Testis (tissue), 3 donors: ENCODE data around the gene TMEM121. TPM values are rescaled to one million over a fixed set of nuclear protein-coding genes. Genes with fewer than 3 reads are reported as not detected.

Experiments
- DNase-seq: peaks from one replicate; pipeline ENCODE4 v3.0.0-alpha.2; 2019
- H3K27ac ChIP-seq, 2 donors: fragments of 200-600 bp; sonication (generic); one replicate each; pipeline ENCODE4 v1.5.1; 2019
- H3K27me3 ChIP-seq: fragments of 200-600 bp; sonication (generic); one replicate; pipeline ENCODE4 v1.5.1; 2019
- H3K36me3 ChIP-seq: fragments of 200-600 bp; sonication (generic); one replicate; pipeline ENCODE4 v1.5.1; 2017; ENCODE audit warnings: low read depth; ENCODE audit errors: missing control alignments
- H3K4me1 ChIP-seq: fragments of 200-600 bp; sonication (generic); one replicate; pipeline ENCODE4 v1.5.1; 2019
- H3K4me3 ChIP-seq, 2 donors: fragments of 200-600 bp; sonication (generic); one replicate each; pipeline ENCODE4 v1.5.1; 2017 to 2019
- H3K9me3 ChIP-seq: fragments of 200-600 bp; sonication (generic); one replicate; pipeline ENCODE4 v1.5.1; 2017
- POLR2A ChIP-seq: fragments of 450-650 bp; IDR thresholded peaks from one replicate; pipeline ENCODE4 v1.6.1; 2017; ENCODE audit warnings: antibody characterized with exemption, mild to moderate bottlenecking, moderate library complexity
- WGBS, 2 donors: methylation state at CpG; one replicate each; pipeline ENCODE4 v1.1.5; 2018; 5-methylcytosine and 5-hydroxymethylcytosine counted together
- intact Hi-C: fragments of 100-400 bp; cut with DNase I; formaldehyde crosslinking; loops from one replicate; pipeline ENCODE4 v1.15.1; 2023; ENCODE audit warnings: low total_unique reads
- polyA plus RNA-seq: library from polyadenylated mRNA; stranded (reverse); fragments of 350-450 nt; fragmentation: Illumina TruSeq; extraction: RNeasy Lipid Tissue Mini Kit (QIAGEN cat#74804); gene quantifications from one replicate; pipeline ENCODE4 v1.2.3, GENCODE V29; 2014; ENCODE audit warnings: low read depth, low replicate concordance; ENCODE audit not compliant: insufficient read depth
- total RNA-seq, 2 donors: library from RNA; depleted of rRNA; stranded (reverse); fragments of >200 nt; gene quantifications; one replicate each; pipeline ENCODE4 v1.2.3, GENCODE V29; 2016
- TF ChIP-seq, protein P1 (sequence below), 3 experiments: fragments of 450-650 bp in 2 of 3; fragments of 200-600 bp in 1 of 3; sonication (generic) in 1 of 3; IDR thresholded peaks; one replicate each; pipeline ENCODE4 v1.5.1; 2016 to 2019; ENCODE audit warnings: antibody characterized with exemption in 3 of 3, mild to moderate bottlenecking in 2 of 3, moderate library complexity in 1 of 3

TMEM121 gene
- total and polyA plus RNA-seq, 3 donors from 2014 or later, result 1.4 to 4.8 (median 3.7) TPM

DNA sequence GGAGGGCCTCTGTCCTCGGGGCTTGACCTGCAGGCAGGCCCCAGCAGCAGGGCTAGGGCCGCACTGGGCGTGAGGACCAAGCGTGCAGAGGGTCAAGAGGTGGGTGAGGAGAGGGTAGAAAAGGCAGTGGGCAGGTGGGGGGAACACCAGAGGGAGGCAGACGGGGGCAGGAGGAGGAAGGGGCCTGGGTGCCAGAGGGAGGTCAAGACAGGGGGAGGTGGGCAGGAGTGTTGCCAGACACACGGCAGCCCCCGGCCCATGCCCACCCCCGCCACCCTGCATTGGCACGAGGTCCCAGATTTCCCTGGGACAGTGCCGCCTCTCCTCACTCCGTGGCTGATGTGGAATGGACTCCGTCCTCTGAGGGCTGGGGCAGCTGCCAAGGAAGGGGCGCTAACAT is 8.2 kb downstream of the TMEM121 start:
- WGBS, 2 donors, result 61 to 65% methylated on average over 10 to 13 of the region's 13 CpGs
- DNase-seq, result no peak

DNA sequence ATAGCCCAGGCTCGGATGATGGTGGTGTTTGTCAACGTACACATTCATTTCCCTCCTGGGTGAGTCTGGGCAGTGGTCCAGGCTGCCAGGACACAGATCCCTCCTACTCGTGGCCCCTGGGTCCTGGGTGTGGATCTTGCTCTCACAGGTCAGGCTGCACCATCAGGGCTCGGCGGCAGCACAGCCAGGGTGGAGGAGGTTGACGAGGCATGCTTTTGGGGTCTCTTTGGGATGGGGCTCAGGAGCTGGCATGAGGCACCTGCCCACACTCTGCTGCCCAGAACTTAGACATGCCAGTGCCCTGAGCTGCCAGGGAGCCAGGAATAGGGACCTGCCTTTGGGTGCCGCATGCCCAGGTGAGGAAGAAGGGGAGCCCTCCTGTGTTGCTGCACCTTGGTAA is 9.7 kb downstream of the TMEM121 start:
- H3K36me3 ChIP-seq, result no peaks in the 10 kb centered on the region
- 79 to 94% methylated on average over 3 to 7 of the region's 7 CpGs for WGBS, 2 donors
- H3K9me3 ChIP-seq, result no peaks in the 10 kb centered on the region
- no peaks in the 10 kb centered on the region for H3K27me3 ChIP-seq
- H3K4me1 ChIP-seq, result no peaks in the 10 kb centered on the region
- no peak for DNase-seq
- H3K4me3 ChIP-seq, result no peak overlapping the region
- intact Hi-C loops, result no loop called here
- TF ChIP-seq POLR2A, result no peak
- TF ChIP-seq, protein P1, sequence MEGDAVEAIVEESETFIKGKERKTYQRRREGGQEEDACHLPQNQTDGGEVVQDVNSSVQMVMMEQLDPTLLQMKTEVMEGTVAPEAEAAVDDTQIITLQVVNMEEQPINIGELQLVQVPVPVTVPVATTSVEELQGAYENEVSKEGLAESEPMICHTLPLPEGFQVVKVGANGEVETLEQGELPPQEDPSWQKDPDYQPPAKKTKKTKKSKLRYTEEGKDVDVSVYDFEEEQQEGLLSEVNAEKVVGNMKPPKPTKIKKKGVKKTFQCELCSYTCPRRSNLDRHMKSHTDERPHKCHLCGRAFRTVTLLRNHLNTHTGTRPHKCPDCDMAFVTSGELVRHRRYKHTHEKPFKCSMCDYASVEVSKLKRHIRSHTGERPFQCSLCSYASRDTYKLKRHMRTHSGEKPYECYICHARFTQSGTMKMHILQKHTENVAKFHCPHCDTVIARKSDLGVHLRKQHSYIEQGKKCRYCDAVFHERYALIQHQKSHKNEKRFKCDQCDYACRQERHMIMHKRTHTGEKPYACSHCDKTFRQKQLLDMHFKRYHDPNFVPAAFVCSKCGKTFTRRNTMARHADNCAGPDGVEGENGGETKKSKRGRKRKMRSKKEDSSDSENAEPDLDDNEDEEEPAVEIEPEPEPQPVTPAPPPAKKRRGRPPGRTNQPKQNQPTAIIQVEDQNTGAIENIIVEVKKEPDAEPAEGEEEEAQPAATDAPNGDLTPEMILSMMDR (IDR thresholded peaks at IDR 0.05), result no peak
- no peak overlapping the region for H3K27ac ChIP-seq

More for the DNA sequence above, 8.2 kb downstream of the TMEM121 start:
- H3K4me3 ChIP-seq, result no peak overlapping the region
- intact Hi-C loops, result no loop called here
- no peak overlapping the region for H3K27ac ChIP-seq
- H3K9me3 ChIP-seq, result no peaks in the 10 kb centered on the region
- TF ChIP-seq, protein P1 (IDR thresholded peaks at IDR 0.05), result no peak
- no peak for TF ChIP-seq POLR2A
- no peaks in the 10 kb centered on the region for H3K36me3 ChIP-seq
- no peaks in the 10 kb centered on the region for H3K27me3 ChIP-seq
- no peaks in the 10 kb centered on the region for H3K4me1 ChIP-seq

DNA sequence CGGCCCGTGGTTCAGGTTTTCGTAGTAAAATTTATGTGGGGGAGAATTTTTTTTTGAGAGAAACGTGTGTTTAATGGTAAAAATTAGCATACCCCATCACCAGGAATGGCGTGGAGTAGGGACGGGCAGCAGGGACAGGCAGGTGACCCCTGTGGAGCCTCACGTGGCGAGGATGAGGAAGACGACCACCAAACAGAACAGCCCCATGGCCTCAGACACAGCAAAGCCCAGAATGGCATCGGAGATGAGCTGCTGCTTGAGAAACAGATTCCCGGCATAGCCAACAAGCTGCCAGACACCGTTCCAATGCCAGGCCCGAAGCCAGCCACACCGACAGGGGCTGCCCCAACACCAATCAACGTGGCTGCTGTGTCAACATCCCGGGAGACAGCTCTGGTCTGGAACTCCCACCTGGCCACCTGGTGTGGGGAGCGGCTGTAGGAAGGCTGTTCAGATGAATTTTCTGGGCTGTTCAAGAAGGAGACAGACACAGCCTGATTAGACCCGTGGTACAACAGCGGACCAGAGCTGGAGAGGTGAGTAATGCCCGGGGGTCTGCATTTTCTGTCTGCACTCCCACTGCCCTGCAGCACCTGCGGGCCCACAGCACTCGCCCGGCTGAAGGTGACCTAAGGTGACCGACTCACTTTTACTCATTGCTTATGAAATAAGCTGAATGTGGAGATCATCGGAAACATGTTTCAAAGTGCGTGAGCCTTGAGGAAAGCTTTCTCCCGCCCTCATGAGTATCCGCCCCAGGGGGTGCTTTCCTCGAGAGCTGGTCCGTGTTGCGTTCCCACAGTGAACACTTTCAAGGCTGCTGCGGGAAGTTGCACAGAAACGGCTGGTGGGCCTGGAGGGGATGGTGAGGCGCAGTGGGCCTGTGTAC is 10.6 kb downstream of the TMEM121 start:
- Histone ChIP-seq H3K27me3 (no peaks in the 10 kb centered on the region), H3K9me3 (no peaks in the 10 kb centered on the region), H3K36me3 (no peaks in the 10 kb centered on the region), H3K4me1 (no peaks in the 10 kb centered on the region), H3K4me3 (no peak overlapping the region), H3K27ac (no peak overlapping the region)
- 79 to 83% methylated on average over 33 to 34 of the region's 34 CpGs for WGBS, 2 donors
- TF ChIP-seq POLR2A, result no peak
- TF ChIP-seq, protein P1 (IDR thresholded peaks at IDR 0.05), result no peak
- intact Hi-C loops, result no loop called here
- no peak for DNase-seq

DNA sequence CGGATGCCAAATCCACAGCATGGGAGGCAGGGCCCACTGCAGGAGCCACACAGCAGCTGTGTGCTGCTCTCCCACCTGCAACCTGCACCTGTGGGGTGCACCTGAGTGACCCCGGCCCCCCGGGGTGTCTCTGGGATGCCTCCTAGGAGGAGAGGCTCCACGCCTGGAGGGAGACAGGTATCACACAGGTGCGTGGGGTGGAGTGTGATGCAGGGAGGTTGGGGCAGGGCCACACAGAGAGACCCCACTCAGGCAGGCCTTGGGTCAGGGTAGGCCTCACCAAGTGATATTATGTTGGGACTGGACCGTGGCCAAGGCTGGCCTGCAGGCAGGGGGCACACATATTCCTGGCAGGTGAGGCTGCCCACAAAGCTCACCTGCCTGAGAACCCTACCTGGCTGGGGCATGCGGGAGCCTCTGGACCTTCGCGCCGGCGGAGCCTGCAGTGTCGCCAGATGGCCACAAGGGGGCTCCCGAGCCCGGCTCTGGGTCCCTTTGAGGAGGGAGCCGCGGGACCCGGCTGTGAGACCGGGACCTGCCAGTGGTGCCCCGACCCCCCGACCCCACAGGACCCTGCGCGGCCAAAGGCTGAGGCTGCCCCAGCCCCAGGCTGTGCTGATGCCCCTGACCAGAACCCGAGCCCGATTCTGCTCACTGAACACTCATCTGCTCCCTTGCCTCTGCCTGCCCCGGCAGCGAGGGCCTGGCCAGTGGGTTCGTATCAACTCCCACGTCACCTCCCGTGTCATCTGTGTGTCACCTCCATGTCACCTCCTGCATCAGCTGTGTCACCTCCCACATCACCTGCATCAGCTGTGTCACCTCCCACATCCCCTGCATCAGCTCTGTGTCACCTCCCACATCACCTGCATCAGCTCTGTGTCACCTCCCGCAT is 11.4 kb downstream of the TMEM121 start:
- TF ChIP-seq POLR2A, result no peak
- TF ChIP-seq, protein P1 (IDR thresholded peaks at IDR 0.05), result peak; percentile 81 to 99 (median 81)
- no peaks in the 10 kb centered on the region for H3K36me3 ChIP-seq
- no peaks in the 10 kb centered on the region for H3K9me3 ChIP-seq
- H3K27ac ChIP-seq, result no peak overlapping the region
- H3K4me3 ChIP-seq, result no peak overlapping the region
- H3K27me3 ChIP-seq, result no peaks in the 10 kb centered on the region
- H3K4me1 ChIP-seq, result no peaks in the 10 kb centered on the region
- intact Hi-C loops, result no loop called here
- peak; percentile 74 for DNase-seq
- 26 to 44% methylated on average over 14 to 24 of the region's 30 CpGs for WGBS, 2 donors
